Stimulated activated CD8-positive, alpha-beta memory T cell treated with anti-CD3 and anti-CD28 coated beads, Interleukin-7, amount 100 ng/mL, for 48 hours (primary cell): Measurements from ENCODE around the gene SRRM2.

Experiments used
- DNase-seq, 2 donors: peaks; one replicate each; pipeline ENCODE4 v3.0.0-alpha.2; 2020; ENCODE audit warnings: low read depth in 1 of 2; ENCODE audit errors: extremely low read depth in 1 of 2

Gene SRRM2

DNA sequence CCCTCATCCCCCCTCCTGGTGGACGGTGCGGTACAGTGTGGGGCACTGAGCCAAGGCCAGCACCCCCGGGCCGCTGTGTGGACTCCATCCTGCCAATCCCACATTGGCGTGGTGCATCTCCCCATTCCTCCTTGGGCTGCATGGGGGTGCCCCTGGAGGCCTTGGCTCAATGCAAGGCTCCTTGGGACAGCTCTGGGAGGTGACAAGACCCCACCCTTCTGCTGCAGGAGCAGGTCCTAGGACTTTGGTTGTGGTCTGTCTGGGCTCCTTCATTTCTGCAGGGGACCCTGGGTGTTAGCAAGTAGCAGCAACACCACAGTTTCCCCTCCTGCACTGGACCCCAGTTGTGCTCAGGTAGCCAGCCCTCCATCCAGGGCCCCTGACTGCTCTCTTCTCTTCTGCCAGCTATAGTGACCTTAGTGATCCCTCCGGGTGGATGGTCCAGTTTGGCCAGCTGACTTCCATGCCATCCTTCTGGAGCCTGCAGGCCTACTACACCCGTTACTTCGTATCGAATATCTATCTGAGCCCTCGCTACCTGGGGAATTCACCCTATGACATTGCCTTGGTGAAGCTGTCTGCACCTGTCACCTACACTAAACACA is 65.9 kb downstream of the SRRM2 start:
- no peak for DNase-seq

GRCh38 chr16:2819179-2819938 is 66.9 kb downstream of the SRRM2 start:
- no peak for DNase-seq

- no peak for DNase-seq
Measured at GRCh38 chr16:2819939-2820835, 67.7 kb downstream of the SRRM2 start.
